Choroid plexus epithelial cell (primary cell): ENCODE results near the gene RASL11B.

Source experiments
- DNase-seq: peaks from one replicate; pipeline ENCODE4 v3.0.0-alpha.2; 2010; ENCODE audit warnings: low read depth
- H3K4me3 ChIP-seq: 2 replicates; pipeline ENCODE4 v1.5.1; 2011; ENCODE audit warnings: low read depth, mild to moderate bottlenecking, control low read depth, low read length, moderate library complexity
- CTCF ChIP-seq: conservative IDR thresholded peaks from 2 replicates; pipeline ENCODE4 v1.5.1; 2011; ENCODE audit warnings: low read depth, mild to moderate bottlenecking, control low read depth, inconsistent platforms, low read length, moderate library complexity

Gene RASL11B

GRCh38 chr4:52861879-52862616 lies at the start of gene RASL11B:
TSS of gene RASL11B (plus strand) at chr4:52862317. CDS start at chr4:52862508, 191 bp downstream.
- peak; percentile 71 for DNase-seq
- peak within 1 kb of the TSS; percentile 75 for H3K4me3 ChIP-seq
- TF ChIP-seq CTCF: no peak

- no peak overlapping the region for H3K4me3 ChIP-seq
- no peak for TF ChIP-seq CTCF
- DNase-seq: no peak
Observed at GRCh38 chr4:52813546-52813945, 48.6 kb upstream of the RASL11B start.

GRCh38 chr4:52822583-52822971 lies 39.5 kb upstream of the RASL11B start:
- peak; percentile 91 for DNase-seq
- no peak overlapping the region for H3K4me3 ChIP-seq
- TF ChIP-seq CTCF: no peak

GRCh38 chr4:52822972-52823701 lies 39.0 kb upstream of the RASL11B start:
- DNase-seq: peak; percentile 90
- H3K4me3 ChIP-seq: no peak overlapping the region
- TF ChIP-seq CTCF: no peak

- no peak overlapping the region for H3K4me3 ChIP-seq
- no peak for DNase-seq
- no peak for TF ChIP-seq CTCF
Observed at GRCh38 chr4:52823702-52824092, 38.4 kb upstream of the RASL11B start.

GRCh38 chr4:52824270-52824602 lies 37.9 kb upstream of the RASL11B start:
- no peak for TF ChIP-seq CTCF
- no peak for DNase-seq
- no peak overlapping the region for H3K4me3 ChIP-seq
